Diencephalon (tissue), 1 donor: ENCODE results near the gene WNK4. TPM values are rescaled to one million over a fixed set of nuclear protein-coding genes. Genes with fewer than 3 reads are reported as not detected.

Experiments used
- small RNA-seq: library from RNA; depleted of rRNA; stranded (forward); fragments of <200 nt; gene quantifications from one replicate; pipeline ENCODE3, GENCODE V24; 2014
- total RNA-seq: library from RNA; depleted of rRNA; stranded (reverse); fragments of >200 nt; gene quantifications from one replicate; pipeline ENCODE4 v1.2.3, GENCODE V29; 2014

Gene WNK4
- 0.69 TPM for total RNA-seq

GRCh38 chr17:42779936-42780850 is at the start of gene WNK4:
WNK4 (plus strand) TSS chr17:42780610; CDS start chr17:42780699, 89 bp downstream.

GRCh38 chr17:42744806-42745617 is 35.4 kb upstream of the WNK4 start, which contains the start of gene EZH1:
EZH1 (minus strand) TSS chr17:42745040; CDS start chr17:42728941, 16,099 bp downstream.

GRCh38 chr17:42760652-42761581 is 19.5 kb upstream of the WNK4 start, which contains the start of gene RAMP2:
RAMP2 (plus strand) TSS chr17:42761227; CDS start chr17:42761262, 35 bp downstream.

GRCh38 chr17:42773290-42774035 is 6.9 kb upstream of the WNK4 start, which contains the start of gene VPS25:
VPS25 (plus strand) TSS chr17:42773449; CDS start chr17:42773476, 27 bp downstream.

GRCh38 chr17:42798383-42799380 is 18.3 kb downstream of the WNK4 start, which contains the start of the genes CNTD1 and COA3:
CNTD1 (plus strand) TSS chr17:42798861; CDS start chr17:42799068, 207 bp downstream.
COA3 (minus strand) TSS chr17:42798704; CDS start chr17:42798681, 23 bp downstream.

GRCh38 chr17:42832934-42833766 is 52.7 kb downstream of the WNK4 start, which contains the start of gene PSME3:
PSME3 (plus strand) TSS chr17:42833397; CDS start chr17:42833632, 235 bp downstream.

GRCh38 chr17:42844271-42844670 is 63.9 kb downstream of the WNK4 start, which contains the start of gene AOC2:
AOC2 (plus strand) TSS chr17:42844580; CDS start chr17:42844627, 47 bp downstream.

Small RNAs within 50 kb of the gene (small RNA-seq; reads per million reads assigned to genes)
- not detected for gene HMGN2P15
- not detected for gene MIR6781

Other genes starting within 250 kb of the WNK4 start
- 11.1 TPM for gene NAGLU, start 244.4 kb upstream of the WNK4 start, total RNA-seq
- gene HSD17B1, start 227.7 kb upstream of the WNK4 start, total RNA-seq: 0.92 TPM
- gene COASY, start 218.5 kb upstream of the WNK4 start, total RNA-seq: 6.7 TPM
- 30.0 TPM for gene MLX, start 213.5 kb upstream of the WNK4 start, total RNA-seq
- 6.9 TPM for gene PSMC3IP, start 202.9 kb upstream of the WNK4 start, total RNA-seq
- gene RETREG3, start 171.2 kb upstream of the WNK4 start, total RNA-seq: 49.6 TPM
- gene TUBG1, start 170.9 kb upstream of the WNK4 start, total RNA-seq: 24.9 TPM
- gene TUBG2, start 121.3 kb upstream of the WNK4 start, total RNA-seq: 16.6 TPM
- gene PLEKHH3, start 103.6 kb upstream of the WNK4 start, total RNA-seq: 3.7 TPM
- gene CCR10, start 98.8 kb upstream of the WNK4 start, total RNA-seq: 2.1 TPM
- 31.6 TPM for gene CNTNAP1, start 98.1 kb upstream of the WNK4 start, total RNA-seq
- 35.5 TPM for gene EZH1, start 35.6 kb upstream of the WNK4 start, total RNA-seq
- gene RAMP2, start 19.4 kb upstream of the WNK4 start, total RNA-seq: 16.6 TPM
- 39.2 TPM for gene VPS25, start 7.2 kb upstream of the WNK4 start, total RNA-seq
- 99.9 TPM for gene COA3, start 18.1 kb downstream of the WNK4 start, total RNA-seq
- 0.92 TPM for gene CNTD1, start 18.3 kb downstream of the WNK4 start, total RNA-seq
- 73.1 TPM for gene BECN1, start 43.7 kb downstream of the WNK4 start, total RNA-seq
- gene PSME3, start 52.8 kb downstream of the WNK4 start, total RNA-seq: 55.1 TPM
- gene AOC2, start 64.0 kb downstream of the WNK4 start, total RNA-seq: 1.2 TPM
- gene AOC3, start 70.6 kb downstream of the WNK4 start, total RNA-seq: 0.46 TPM
- gene G6PC1, start 120.2 kb downstream of the WNK4 start, total RNA-seq: under 0.01 TPM
- 29.1 TPM for gene AARSD1, start 183.8 kb downstream of the WNK4 start, total RNA-seq
- 3.7 TPM for gene PTGES3L, start 199.5 kb downstream of the WNK4 start, total RNA-seq
- gene RUNDC1, start 200.0 kb downstream of the WNK4 start, total RNA-seq: 21.2 TPM
- gene RPL27, start 217.8 kb downstream of the WNK4 start, total RNA-seq: 935 TPM
- gene IFI35, start 226.2 kb downstream of the WNK4 start, total RNA-seq: 4.8 TPM
- 172 TPM for gene VAT1, start 241.8 kb downstream of the WNK4 start, total RNA-seq
- 28.4 TPM for gene RND2, start 244.6 kb downstream of the WNK4 start, total RNA-seq